ENCODE data around the gene VTI1A. TPM values are rescaled to one million over a fixed set of nuclear protein-coding genes. Genes with fewer than 3 reads are reported as not detected.

VTI1A gene
- total RNA-seq, 2 experiments from 2014 or later: 24.9 to 28.4 TPM

DNA sequence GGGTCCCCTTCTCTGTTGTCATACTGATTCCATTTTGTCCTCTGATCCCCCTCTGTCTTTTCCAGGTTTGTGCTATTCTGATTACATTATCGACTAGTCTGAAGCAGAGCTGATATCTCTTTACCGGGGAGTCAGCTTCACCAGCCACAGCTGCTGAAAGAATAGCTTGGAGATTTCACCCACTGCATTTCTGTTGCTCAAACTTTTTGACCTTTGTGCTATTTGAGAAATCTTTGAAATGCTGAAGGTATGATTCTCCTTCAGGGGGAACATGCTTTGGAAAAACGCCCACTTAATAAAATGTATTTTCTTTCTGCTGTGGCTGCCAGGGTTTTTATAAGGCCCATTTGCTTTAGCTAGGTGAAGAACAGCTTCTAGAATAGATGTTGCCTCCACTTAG, 305.3 kb downstream of the VTI1A start:
- CTCF ChIA-PET: interaction anchor here (0.8 kb wide), 1 partner anchor 316 kb away, joined by 3 read pairs; no protein-coding TSS in a partner anchor
- Mint-ChIP-seq H3K9me3 (no peaks in the 10 kb centered on the region), H3K4me3 (no peak overlapping the region), H3K36me3 (ENCODE audit: low read depth) (peaks cover 3% of the 10 kb centered on the region), H3K4me1 (ENCODE audit: low read depth) (no peaks in the 10 kb centered on the region), H3K27ac (no peak overlapping the region), H3K27me3 (ENCODE audit: low read depth) (no peaks in the 10 kb centered on the region)
- DNase-seq: no peak
- intact Hi-C loops (cut with micrococcal nuclease): no loop called here

DNA sequence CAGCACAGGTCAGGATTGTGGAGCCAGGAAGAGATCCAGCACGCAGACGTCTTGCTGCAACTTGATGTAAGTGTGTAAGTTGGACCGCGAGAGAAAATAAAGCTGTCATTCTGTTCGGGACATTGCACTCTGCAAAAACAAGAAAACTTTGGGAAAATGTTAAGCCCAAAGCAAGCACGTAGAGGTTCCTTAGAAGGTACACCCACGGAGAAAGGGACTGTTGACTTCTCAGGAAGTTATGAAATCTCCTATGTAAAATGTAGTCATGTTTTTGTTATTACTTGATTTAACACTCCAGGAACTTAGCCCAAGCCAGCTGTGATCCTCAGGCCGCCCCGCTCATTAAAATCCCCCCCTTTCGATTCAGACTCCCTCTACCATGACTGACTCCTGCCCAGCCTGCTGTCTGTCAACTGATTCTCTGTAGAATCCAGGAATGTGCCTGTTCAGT, 307.0 kb downstream of the VTI1A start:
- H3K4me3 Mint-ChIP-seq: no peak overlapping the region
- CTCF ChIA-PET: no interaction called here
- no peak for DNase-seq
- H3K27ac Mint-ChIP-seq: no peak overlapping the region
- H3K36me3 Mint-ChIP-seq (ENCODE audit: low read depth): peaks cover 9% of the 10 kb centered on the region
- no peaks in the 10 kb centered on the region for H3K4me1 Mint-ChIP-seq (ENCODE audit: low read depth)
- H3K27me3 Mint-ChIP-seq (ENCODE audit: low read depth): no peaks in the 10 kb centered on the region
- intact Hi-C loops (cut with micrococcal nuclease): no loop called here
- no peaks in the 10 kb centered on the region for H3K9me3 Mint-ChIP-seq

DNA sequence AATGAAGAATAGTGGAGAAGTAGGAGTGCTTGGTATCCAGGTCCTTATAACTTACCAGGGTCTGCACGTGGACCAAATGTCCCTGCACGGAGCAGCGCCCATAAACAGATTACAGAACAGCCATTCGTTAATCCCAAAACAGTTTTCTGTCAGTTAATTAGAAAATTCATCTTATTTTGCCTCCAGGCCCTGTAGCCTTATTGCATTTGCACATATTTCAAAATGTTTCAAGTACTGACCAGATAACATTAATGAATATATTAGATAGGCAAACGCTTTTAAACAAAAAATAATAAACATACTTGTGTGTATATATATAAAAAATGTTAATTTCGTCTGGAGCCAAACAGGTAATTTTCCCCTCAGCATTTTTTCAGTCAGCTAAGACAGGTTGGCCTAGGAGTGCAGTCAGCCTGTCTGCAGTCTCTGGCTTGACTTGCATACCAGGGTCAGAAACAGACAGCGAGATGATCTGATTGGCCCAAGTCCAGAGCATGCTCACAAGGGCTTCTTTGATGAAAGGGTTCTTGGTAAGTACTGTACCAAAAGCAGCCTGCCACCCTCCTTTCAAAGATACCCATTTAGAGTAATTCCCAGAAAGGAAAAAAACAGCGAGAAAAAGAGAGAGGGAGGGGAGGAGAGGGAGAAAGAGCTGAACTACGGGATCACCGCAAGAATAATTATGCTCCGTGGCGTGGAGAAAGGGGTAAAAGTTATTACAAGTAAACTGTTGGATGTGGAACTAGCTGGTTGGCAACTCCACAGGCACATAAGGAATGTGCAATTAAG, 308.6 kb downstream of the VTI1A start:
- Mint-ChIP-seq H3K9me3 (no peaks in the 10 kb centered on the region), H3K27ac (no peak overlapping the region)

DNA sequence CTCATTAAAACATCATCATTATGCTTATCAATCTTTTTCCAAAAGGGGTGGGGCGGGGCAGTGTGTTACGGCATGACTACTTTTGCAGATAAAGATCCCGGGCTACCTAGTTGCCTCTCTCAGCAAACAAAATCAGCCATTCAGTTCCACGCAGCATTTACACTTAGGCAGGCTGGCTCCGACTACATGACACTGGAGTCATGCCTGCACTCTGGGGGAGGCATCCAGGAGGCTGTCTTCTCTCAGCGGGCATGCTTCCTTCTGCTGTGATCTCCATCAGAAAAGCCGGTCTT, 309.2 kb downstream of the VTI1A start:
- intact Hi-C loops (cut with micrococcal nuclease): no loop called here
- H3K4me3 Mint-ChIP-seq: no peak overlapping the region
- CTCF ChIA-PET: interaction anchor here (0.7 kb wide), 1 partner anchor 19 kb away, joined by 3 read pairs; no protein-coding TSS in a partner anchor
- H3K27me3 Mint-ChIP-seq (ENCODE audit: low read depth): no peaks in the 10 kb centered on the region
- H3K9me3 Mint-ChIP-seq: no peaks in the 10 kb centered on the region
- no peak overlapping the region for H3K27ac Mint-ChIP-seq
- H3K36me3 Mint-ChIP-seq (ENCODE audit: low read depth): peaks cover 11% of the 10 kb centered on the region
- no peaks in the 10 kb centered on the region for H3K4me1 Mint-ChIP-seq (ENCODE audit: low read depth)
- DNase-seq: no peak

More for the DNA sequence above, 308.6 kb downstream of the VTI1A start:
- intact Hi-C loops (cut with micrococcal nuclease): no loop called here
- Mint-ChIP-seq H3K27me3 (ENCODE audit: low read depth) (no peaks in the 10 kb centered on the region), H3K4me1 (ENCODE audit: low read depth) (no peaks in the 10 kb centered on the region), H3K36me3 (ENCODE audit: low read depth) (peaks cover 11% of the 10 kb centered on the region), H3K4me3 (no peak overlapping the region)
- no peak for DNase-seq
- CTCF ChIA-PET: no interaction called here

DNA sequence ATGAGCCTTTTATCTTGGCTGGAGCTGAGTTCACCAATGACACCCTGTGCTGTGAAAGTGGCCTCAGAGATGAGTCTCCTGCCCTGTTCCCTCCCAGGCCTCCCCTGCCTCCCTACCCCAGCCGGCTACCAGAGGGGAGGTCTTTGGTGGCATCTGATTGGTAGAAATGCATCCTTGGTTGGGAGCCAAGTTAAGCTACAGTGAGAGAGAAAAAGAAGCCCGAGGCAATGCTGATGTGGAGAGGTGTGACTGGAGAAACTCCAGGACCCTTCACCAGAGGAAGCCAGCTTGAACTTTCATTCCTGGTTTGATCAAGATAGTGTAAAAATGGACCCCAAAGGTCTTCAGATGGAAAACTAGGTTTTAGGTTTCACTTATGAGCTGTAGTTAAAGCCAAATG, 311.9 kb downstream of the VTI1A start:
- Mint-ChIP-seq H3K27ac (no peak overlapping the region), H3K4me3 (no peak overlapping the region), H3K27me3 (ENCODE audit: low read depth) (no peaks in the 10 kb centered on the region), H3K4me1 (ENCODE audit: low read depth) (no peaks in the 10 kb centered on the region), H3K36me3 (ENCODE audit: low read depth) (peaks cover 11% of the 10 kb centered on the region), H3K9me3 (no peaks in the 10 kb centered on the region)
- no peak for DNase-seq
- intact Hi-C loops (cut with micrococcal nuclease): no loop called here
- CTCF ChIA-PET: no interaction called here

DNA sequence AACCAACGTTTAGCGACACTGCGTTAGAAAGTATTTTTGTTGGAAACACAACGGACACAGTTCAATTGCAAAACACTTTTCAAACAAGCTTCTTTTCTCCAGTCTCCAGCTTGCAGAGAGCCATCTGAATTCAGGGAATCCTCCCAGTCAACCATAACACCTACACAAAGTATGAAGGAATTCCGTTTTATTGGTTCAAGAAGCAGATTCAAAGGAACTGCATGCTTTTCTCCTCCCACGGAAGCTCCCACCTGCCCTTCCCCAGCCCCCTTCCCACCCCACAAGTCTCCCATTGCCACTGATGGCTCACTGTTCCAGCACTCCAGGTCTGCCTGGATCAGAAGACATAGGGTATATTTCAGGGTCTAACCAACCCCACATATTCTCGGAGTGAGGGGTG, 312.5 kb downstream of the VTI1A start:
- intact Hi-C loops (cut with micrococcal nuclease): no loop called here
- no peaks in the 10 kb centered on the region for H3K4me1 Mint-ChIP-seq (ENCODE audit: low read depth)
- H3K27ac Mint-ChIP-seq: no peak overlapping the region
- H3K27me3 Mint-ChIP-seq (ENCODE audit: low read depth): no peaks in the 10 kb centered on the region
- CTCF ChIA-PET: no interaction called here
- H3K4me3 Mint-ChIP-seq: no peak overlapping the region
- peaks cover 11% of the 10 kb centered on the region for H3K36me3 Mint-ChIP-seq (ENCODE audit: low read depth)
- no peak for DNase-seq
- no peaks in the 10 kb centered on the region for H3K9me3 Mint-ChIP-seq

DNA sequence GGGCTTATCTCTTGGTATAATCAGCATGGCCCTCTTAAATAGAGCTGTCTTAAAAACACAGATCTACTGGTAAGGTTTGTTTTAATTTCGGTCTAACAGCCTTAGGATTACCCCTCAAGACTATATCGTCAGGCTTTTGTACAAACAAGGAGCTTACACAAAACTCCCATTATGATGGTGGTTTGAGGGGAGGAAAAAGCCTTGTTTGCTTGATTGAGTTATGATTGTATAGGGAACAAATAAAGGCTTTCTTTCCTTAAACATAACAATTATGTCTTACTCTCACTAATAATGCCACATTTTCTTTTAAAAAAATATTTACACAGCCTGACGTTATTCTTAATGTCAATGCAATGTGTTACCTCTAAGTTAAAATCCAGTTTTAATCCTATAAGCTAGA, 314.2 kb downstream of the VTI1A start:
- Mint-ChIP-seq H3K27me3 (ENCODE audit: low read depth) (no peaks in the 10 kb centered on the region), H3K4me3 (no peak overlapping the region), H3K4me1 (ENCODE audit: low read depth) (no peaks in the 10 kb centered on the region), H3K36me3 (ENCODE audit: low read depth) (peaks cover 10% of the 10 kb centered on the region), H3K27ac (no peak overlapping the region), H3K9me3 (no peaks in the 10 kb centered on the region)
- CTCF ChIA-PET: interaction anchor here (0.7 kb wide), 1 partner anchor 46 kb away, joined by 3 read pairs; no protein-coding TSS in a partner anchor
- DNase-seq: no peak
- intact Hi-C loops (cut with micrococcal nuclease): no loop called here

DNA sequence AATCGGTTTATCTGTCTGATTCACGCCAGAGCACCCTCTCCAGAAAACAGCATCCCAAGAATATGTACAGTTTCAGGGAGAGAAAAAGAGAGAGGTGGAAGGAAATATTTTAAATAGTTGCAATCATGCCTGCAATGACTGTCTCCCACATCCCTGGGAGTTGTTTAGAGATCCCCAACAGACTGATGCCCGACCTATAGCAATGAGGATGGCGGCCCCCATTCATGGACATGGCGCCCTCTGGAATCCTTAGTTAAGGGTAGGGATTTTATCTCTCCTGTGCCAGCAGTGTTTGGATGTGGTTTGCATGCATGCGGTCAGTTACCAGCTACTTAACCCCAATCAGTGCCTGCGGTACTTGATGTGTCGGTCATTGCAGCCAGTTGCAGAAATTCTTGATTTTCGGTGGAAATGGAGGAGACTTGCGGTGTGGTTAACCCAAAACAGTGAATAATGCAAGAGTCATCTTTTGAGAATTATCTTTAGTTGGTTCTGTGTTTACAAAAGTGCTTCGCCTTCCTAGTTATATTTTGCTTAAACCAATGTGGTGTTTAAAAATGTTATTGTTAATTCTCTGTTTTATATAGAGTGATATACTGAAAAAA, 317.0 kb downstream of the VTI1A start:
- no peaks in the 10 kb centered on the region for H3K4me1 Mint-ChIP-seq (ENCODE audit: low read depth)
- no peak overlapping the region for H3K27ac Mint-ChIP-seq
- H3K27me3 Mint-ChIP-seq (ENCODE audit: low read depth): no peaks in the 10 kb centered on the region
- intact Hi-C loops (cut with micrococcal nuclease): no loop called here
- peaks cover 5% of the 10 kb centered on the region for H3K36me3 Mint-ChIP-seq (ENCODE audit: low read depth)
- no peak overlapping the region for H3K4me3 Mint-ChIP-seq
- DNase-seq: no peak
- CTCF ChIA-PET: no interaction called here
- H3K9me3 Mint-ChIP-seq: no peaks in the 10 kb centered on the region

DNA sequence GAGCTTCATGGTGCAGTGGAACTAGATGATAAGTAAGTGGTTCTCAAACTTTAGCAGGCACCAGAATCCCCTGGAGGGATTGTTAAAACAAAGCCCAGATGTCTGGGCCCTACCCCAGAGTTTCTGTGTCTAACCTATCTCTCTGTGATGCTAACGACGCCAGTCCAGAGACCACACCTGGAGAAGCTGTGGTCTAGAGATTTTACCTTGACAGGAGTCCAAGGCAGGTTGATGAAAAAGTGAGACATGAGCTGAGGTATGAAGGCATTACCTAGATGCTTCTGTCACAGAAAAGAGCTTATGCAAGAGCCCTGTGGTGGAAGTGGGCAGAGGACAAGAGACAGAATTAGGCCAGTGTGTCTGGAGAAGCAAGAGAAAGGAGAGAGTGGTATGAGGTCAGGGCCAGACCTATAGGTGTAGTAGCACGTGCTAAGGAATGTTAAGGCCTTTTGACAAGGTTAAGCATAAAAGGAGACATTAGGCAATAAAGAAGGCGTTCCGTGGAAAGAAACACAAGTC, 318.8 kb downstream of the VTI1A start:
- no peak overlapping the region for H3K27ac Mint-ChIP-seq
- DNase-seq: no peak
- no peaks in the 10 kb centered on the region for H3K9me3 Mint-ChIP-seq
- peaks cover 6% of the 10 kb centered on the region for H3K36me3 Mint-ChIP-seq (ENCODE audit: low read depth)
- no peak overlapping the region for H3K4me3 Mint-ChIP-seq
- H3K27me3 Mint-ChIP-seq (ENCODE audit: low read depth): no peaks in the 10 kb centered on the region
- no peaks in the 10 kb centered on the region for H3K4me1 Mint-ChIP-seq (ENCODE audit: low read depth)
- intact Hi-C loops (cut with micrococcal nuclease): no loop called here
- CTCF ChIA-PET: no interaction called here

DNA sequence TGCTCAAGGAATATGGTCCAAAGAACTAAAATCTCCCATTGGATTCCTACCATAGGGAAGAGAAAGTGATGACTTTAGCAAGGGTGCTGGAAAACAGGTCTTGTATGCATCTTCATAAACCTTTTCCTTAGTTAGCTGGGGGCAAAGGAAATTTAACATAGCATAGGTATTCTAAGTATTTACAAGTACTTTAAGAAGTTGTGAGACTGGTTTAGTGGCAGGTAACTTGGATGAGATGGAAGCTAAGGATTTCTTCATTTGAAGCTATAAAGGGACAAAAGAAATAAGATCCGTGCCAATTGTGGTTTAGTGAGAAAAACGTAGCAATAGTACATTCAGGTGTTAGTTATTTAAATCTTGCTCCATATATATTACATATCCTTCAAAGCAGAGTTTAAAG, 319.6 kb downstream of the VTI1A start:
- intact Hi-C loops (cut with micrococcal nuclease): no loop called here
- Mint-ChIP-seq H3K27me3 (ENCODE audit: low read depth) (no peaks in the 10 kb centered on the region), H3K27ac (no peak overlapping the region), H3K4me3 (no peak overlapping the region), H3K9me3 (no peaks in the 10 kb centered on the region), H3K36me3 (ENCODE audit: low read depth) (peaks cover 9% of the 10 kb centered on the region), H3K4me1 (ENCODE audit: low read depth) (no peaks in the 10 kb centered on the region)
- no peak for DNase-seq
- CTCF ChIA-PET: no interaction called here

DNA sequence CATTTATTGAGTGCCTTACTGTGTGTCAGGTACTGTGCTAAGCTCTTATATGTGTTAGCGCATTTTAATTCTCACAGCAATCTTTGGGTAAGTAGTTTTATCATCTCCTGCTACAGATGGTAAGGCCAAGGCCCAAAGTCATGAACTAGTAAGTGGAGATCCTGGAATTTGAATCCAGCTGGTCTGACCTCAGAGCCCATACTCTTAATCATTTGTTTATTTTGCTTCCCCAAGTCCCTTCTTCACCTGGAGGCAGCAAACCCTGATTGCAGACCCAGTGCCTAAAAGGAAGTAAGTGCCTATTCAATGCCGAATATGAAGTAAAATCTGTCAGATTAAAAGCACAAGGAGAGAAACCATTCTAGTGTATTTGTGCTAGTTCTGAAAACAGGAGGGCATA, 320.1 kb downstream of the VTI1A start:
- intact Hi-C loops (cut with micrococcal nuclease): no loop called here
- Mint-ChIP-seq H3K4me1 (ENCODE audit: low read depth) (no peaks in the 10 kb centered on the region), H3K27me3 (ENCODE audit: low read depth) (no peaks in the 10 kb centered on the region), H3K4me3 (no peak overlapping the region), H3K27ac (no peak overlapping the region), H3K9me3 (no peaks in the 10 kb centered on the region), H3K36me3 (ENCODE audit: low read depth) (peaks cover 10% of the 10 kb centered on the region)
- no peak for DNase-seq
- CTCF ChIA-PET: no interaction called here

DNA sequence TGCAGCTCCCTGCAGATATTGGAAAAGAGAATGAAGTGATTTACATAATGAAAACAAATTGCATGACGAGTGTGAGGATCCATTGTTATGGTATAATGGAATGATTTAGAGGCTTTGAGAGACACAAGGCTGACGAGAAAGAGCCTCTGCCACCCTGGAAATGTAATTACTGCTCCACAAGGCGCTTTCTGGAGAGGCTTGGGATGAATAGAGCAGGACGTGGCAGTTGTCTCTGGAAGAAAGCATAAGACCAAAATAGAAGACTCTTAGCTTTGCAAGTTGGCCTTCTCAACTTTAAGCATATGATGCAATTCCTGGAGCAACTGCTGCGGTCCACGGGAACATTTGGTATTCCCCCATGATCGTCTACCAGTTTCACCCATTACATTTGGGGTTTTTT, 321.1 kb downstream of the VTI1A start:
- H3K27ac Mint-ChIP-seq: no peak overlapping the region
- H3K9me3 Mint-ChIP-seq: no peaks in the 10 kb centered on the region
- peaks cover 11% of the 10 kb centered on the region for H3K36me3 Mint-ChIP-seq (ENCODE audit: low read depth)
- intact Hi-C loops (cut with micrococcal nuclease): no loop called here
- CTCF ChIA-PET: no interaction called here
- no peaks in the 10 kb centered on the region for H3K4me1 Mint-ChIP-seq (ENCODE audit: low read depth)
- H3K27me3 Mint-ChIP-seq (ENCODE audit: low read depth): no peaks in the 10 kb centered on the region
- H3K4me3 Mint-ChIP-seq: no peak overlapping the region
- DNase-seq: no peak

DNA sequence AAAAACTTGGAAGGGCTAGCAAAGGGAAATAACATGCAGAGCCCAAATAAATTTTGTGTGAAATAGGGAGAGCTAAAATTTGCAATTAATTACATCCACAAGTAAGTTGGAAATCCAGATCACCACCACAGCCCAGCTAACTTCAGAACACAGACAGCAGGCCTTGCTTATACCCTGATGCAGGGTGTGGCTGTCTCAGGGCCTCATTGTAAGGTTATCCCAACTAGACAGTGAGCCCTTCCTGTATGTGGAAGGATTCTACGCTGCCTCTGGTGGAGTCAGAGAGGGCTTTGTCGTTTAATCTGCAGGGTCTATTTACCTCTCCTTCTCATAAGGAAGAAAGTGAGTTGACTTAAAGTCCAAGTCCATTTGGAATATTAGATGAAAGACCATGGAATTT, 322.1 kb downstream of the VTI1A start:
- H3K27ac Mint-ChIP-seq: no peak overlapping the region
- H3K36me3 Mint-ChIP-seq (ENCODE audit: low read depth): peaks cover 11% of the 10 kb centered on the region
- no peaks in the 10 kb centered on the region for H3K9me3 Mint-ChIP-seq
- H3K27me3 Mint-ChIP-seq (ENCODE audit: low read depth): no peaks in the 10 kb centered on the region
- H3K4me3 Mint-ChIP-seq: no peak overlapping the region
- DNase-seq: no peak
- CTCF ChIA-PET: no interaction called here
- no peaks in the 10 kb centered on the region for H3K4me1 Mint-ChIP-seq (ENCODE audit: low read depth)
- intact Hi-C loops (cut with micrococcal nuclease): no loop called here
